Keratinocyte (primary cell): ENCODE data around the gene CLEC4C. TPM values are rescaled to one million over a fixed set of nuclear protein-coding genes. Genes with fewer than 3 reads are reported as not detected.

Source experiments
- DNase-seq: peaks from one replicate; pipeline ENCODE4 v3.0.0-alpha.2; 2011; ENCODE audit warnings: low read depth, missing footprints, low spot score
- FAIRE-seq: peaks from 2 replicates; lab custom pipeline; 2011; peaks lifted over from hg19 to GRCh38; lab: Jason Lieb, UNC
- H2AFZ ChIP-seq: 2 replicates; pipeline ENCODE4 v1.6.0; 2012; ENCODE audit warnings: low read length, control low read depth, inconsistent platforms; ENCODE audit not compliant: control insufficient read depth
- H3K27ac ChIP-seq: 2 replicates; pipeline ENCODE4 v1.5.1; 2011; ENCODE audit warnings: low read length; ENCODE audit not compliant: control insufficient read depth, insufficient read depth
- H3K27me3 ChIP-seq: 3 replicates; pipeline ENCODE4 v1.6.0; 2011; ENCODE audit warnings: low read length; ENCODE audit not compliant: control insufficient read depth, insufficient read depth; ENCODE audit errors: extremely low read depth
- H3K36me3 ChIP-seq, 2 experiments: 2 replicates in 1 of 2; 3 replicates in 1 of 2; pipeline ENCODE4 v1.5.1; 2011; ENCODE audit warnings: low read length in 2 of 2, mild to moderate bottlenecking in 1 of 2; ENCODE audit not compliant: control insufficient read depth in 2 of 2, insufficient read depth in 2 of 2; ENCODE audit errors: extremely low read depth in 1 of 2
- H3K4me1 ChIP-seq: 3 replicates; pipeline ENCODE4 v1.5.1; 2011; ENCODE audit warnings: low read length; ENCODE audit not compliant: control insufficient read depth, insufficient read depth; ENCODE audit errors: extremely low read depth
- H3K4me2 ChIP-seq: 3 replicates; pipeline ENCODE4 v1.6.0; 2011; ENCODE audit warnings: low read depth, low read length; ENCODE audit not compliant: control insufficient read depth, insufficient read depth; ENCODE audit errors: extremely low read depth
- H3K4me3 ChIP-seq, 3 experiments: fragments of 200-600 bp in 1 of 3; sonication (generic) in 1 of 3; 2 replicates in 2 of 3; 3 replicates in 1 of 3; pipeline ENCODE4 v1.5.1; 2011 to 2016; ENCODE audit warnings: low read length in 3 of 3, mild to moderate bottlenecking in 3 of 3, control low read depth in 2 of 3, inconsistent platforms in 1 of 3, low read depth in 1 of 3, mixed read lengths in 1 of 3, mixed run types in 1 of 3, moderate library complexity in 1 of 3; ENCODE audit not compliant: control insufficient read depth in 2 of 3, insufficient read depth in 2 of 3; ENCODE audit errors: extremely low read depth in 1 of 3
- H3K79me2 ChIP-seq: 2 replicates; pipeline ENCODE4 v1.6.0; 2012; ENCODE audit warnings: low read length; ENCODE audit not compliant: control insufficient read depth, insufficient read depth
- H3K9ac ChIP-seq: 3 replicates; pipeline ENCODE4 v1.6.0; 2011; ENCODE audit warnings: low read length; ENCODE audit not compliant: control insufficient read depth, insufficient read depth; ENCODE audit errors: extremely low read depth
- H3K9me1 ChIP-seq: 3 replicates; pipeline ENCODE4 v1.6.0; 2011; ENCODE audit warnings: low read length; ENCODE audit not compliant: control insufficient read depth, insufficient read depth; ENCODE audit errors: extremely low read depth
- H3K9me3 ChIP-seq: 2 replicates; pipeline ENCODE4 v1.5.1; 2012; ENCODE audit warnings: low read depth, low read length; ENCODE audit not compliant: control insufficient read depth
- H4K20me1 ChIP-seq: 3 replicates; pipeline ENCODE4 v1.6.0; 2011; ENCODE audit warnings: low read length; ENCODE audit not compliant: control insufficient read depth, insufficient read depth; ENCODE audit errors: extremely low read depth
- CTCF ChIP-seq, 3 experiments: IDR thresholded peaks in 1 of 3; conservative IDR thresholded peaks in 1 of 3; optimal IDR thresholded peaks in 1 of 3; 2 replicates in 2 of 3; 3 replicates in 1 of 3; pipeline versions ENCODE3 to v1.5.1; 2011; ENCODE audit warnings: low read length in 3 of 3, mild to moderate bottlenecking in 3 of 3, moderate library complexity in 2 of 3, control low read depth in 1 of 3, inconsistent platforms in 1 of 3; ENCODE audit not compliant: insufficient read depth in 2 of 3; ENCODE audit errors: extremely low read depth in 1 of 3
- EZH2 ChIP-seq: IDR thresholded peaks from one replicate; pipeline ENCODE4 v1.6.1; 2012; ENCODE audit warnings: inconsistent platforms, mild to moderate bottlenecking, low read length, moderate library complexity
- dilution Hi-C: fragments of 300-500 bp; cut with MboI; formaldehyde crosslinking; loops from one replicate; pipeline ENCODE4 v1.7.0; 2020; ENCODE audit warnings: low sequenced_read_pairs; ENCODE audit not compliant: extremely low pct_ligation_motif_present
- polyA plus RNA-seq, 5 experiments: library from polyadenylated mRNA; depleted of rRNA in 3 of 5; stranded (reverse) in 3 of 5; stranded (forward) in 1 of 5; unstranded in 1 of 5; fragments of >200 nt; gene quantifications; 1 replicate in 1 of 5; 2 replicates in 3 of 5; 3 replicates in 1 of 5; pipeline versions ENCODE4 v1.2.1 to v1.2.3, GENCODE V29; 2011 to 2012; ENCODE audit warnings: missing spikeins in 2 of 5, low read depth in 1 of 5, low replicate concordance in 1 of 5
- small RNA-seq, 3 experiments: library from RNA; depleted of rRNA; stranded (forward); fragments of <200 nt; gene quantifications; one replicate each; pipeline ENCODE3, GENCODE V24; 2012; ENCODE audit warnings: low read depth in 3 of 3, low replicate concordance in 1 of 3; ENCODE audit not compliant: insufficient read length in 3 of 3

The CLEC4C gene
- polyA plus RNA-seq, 1 donor (not counting 4 experiments of a cell fraction or from before 2014, with no cell fraction given), result not detected

GRCh38 chr12:7693793-7694192, 53.4 kb downstream of the CLEC4C start:
- no peak for DNase-seq
- H3K4me3 ChIP-seq, result no peak overlapping the region
- H3K9me3 ChIP-seq, result no peaks in the 10 kb centered on the region
- no peak for FAIRE-seq
- no peaks in the 10 kb centered on the region for H3K9me1 ChIP-seq
- TF ChIP-seq EZH2 (no peak), CTCF (optimal IDR thresholded peaks at IDR 0.05 in 1 of 3, IDR thresholded peaks at IDR 0.05 in 1 of 3, conservative IDR thresholded peaks at IDR 0.05 in 1 of 3; ENCODE audit: extremely low read depth in 1 of 3, insufficient read depth in 2 of 3, low read length in 3 of 3) (no peak)
- H3K79me2 ChIP-seq, result no peaks in the 10 kb centered on the region
- no peaks in the 10 kb centered on the region for H3K27me3 ChIP-seq
- H3K4me2 ChIP-seq, result no peak overlapping the region
- no peaks in the 10 kb centered on the region for H3K36me3 ChIP-seq
- no peaks in the 10 kb centered on the region for H3K4me1 ChIP-seq
- no peak overlapping the region for H3K27ac ChIP-seq
- H4K20me1 ChIP-seq, result no peaks in the 10 kb centered on the region
- H3K9ac ChIP-seq, result no peak overlapping the region
- dilution Hi-C loops, result no loop called here
- H2AFZ ChIP-seq, result no peak overlapping the region

- Histone ChIP-seq H3K36me3 (no peaks in the 10 kb centered on the region), H3K79me2 (no peaks in the 10 kb centered on the region), H3K9ac (no peak overlapping the region), H3K4me3 (no peak overlapping the region), H3K27ac (no peak overlapping the region), H4K20me1 (no peaks in the 10 kb centered on the region), H3K4me1 (no peaks in the 10 kb centered on the region), H2AFZ (no peak overlapping the region), H3K9me1 (no peaks in the 10 kb centered on the region), H3K27me3 (no peaks in the 10 kb centered on the region), H3K9me3 (no peaks in the 10 kb centered on the region), H3K4me2 (no peak overlapping the region)
- DNase-seq (no peak), FAIRE-seq (no peak)
- TF ChIP-seq CTCF (optimal IDR thresholded peaks at IDR 0.05 in 1 of 3, IDR thresholded peaks at IDR 0.05 in 1 of 3, conservative IDR thresholded peaks at IDR 0.05 in 1 of 3; ENCODE audit: extremely low read depth in 1 of 3, insufficient read depth in 2 of 3, low read length in 3 of 3), result no peak
- no peak for TF ChIP-seq EZH2
- dilution Hi-C loops, result no loop called here
These were observed 65.6 kb downstream of the CLEC4C start for GRCh38 chr12:7681535-7681934.

Small RNA genes within 50 kb of the gene (small RNA-seq; reads per million reads assigned to genes)
- 0 reads per million in 3 experiments for gene RF00019

Other genes with a start within 250 kb of the CLEC4C start
- gene CD163, start 243.6 kb downstream of the CLEC4C start, polyA plus RNA-seq, result 0.08 to 0.43 TPM (median 0.14 TPM) in 3 replicates
- gene APOBEC1, start 81.5 kb downstream of the CLEC4C start, polyA plus RNA-seq, result not detected in 3 replicates
- not detected in 3 replicates for gene GDF3, start 51.6 kb downstream of the CLEC4C start, polyA plus RNA-seq
- gene DPPA3, start 35.9 kb downstream of the CLEC4C start, polyA plus RNA-seq, result not detected in 3 replicates
- gene NANOGNB, start 17.8 kb upstream of the CLEC4C start, polyA plus RNA-seq, result not detected in 3 replicates
- gene NANOG, start 42.0 kb upstream of the CLEC4C start, polyA plus RNA-seq, result 0.01 TPM in 2 of 3 replicates, not detected in the other
- gene SLC2A14, start 125.5 kb upstream of the CLEC4C start, polyA plus RNA-seq, result 0.11 to 2.2 TPM (median 0.51 TPM) in 3 replicates
- gene SLC2A3, start 188.8 kb upstream of the CLEC4C start, polyA plus RNA-seq, result 16.2 to 40.5 TPM (median 28.3 TPM) in 3 replicates